ENCODE results near the gene ATXN2L.

Gene ATXN2L

GRCh38 chr16:28843766-28844165, 21.0 kb downstream of the ATXN2L start:
- no peak for ATAC-seq (replicated peaks; ENCODE audit: extremely low read depth, poor library complexity, severe bottlenecking)
- DNase-seq (ENCODE audit: low spot score in 2 of 2) = no peak
- Mint-ChIP-seq H3K27ac (ENCODE audit: low read depth) (peak overlapping the region; percentile 93), H3K36me3 (ENCODE audit: insufficient read depth) (peaks cover 29% of the 10 kb centered on the region), H3K27me3 (no peaks in the 10 kb centered on the region), H3K4me3 (peak overlapping the region; percentile 23), H3K9me3 (no peaks in the 10 kb centered on the region), H3K4me1 (peaks cover 33% of the 10 kb centered on the region)

GRCh38 chr16:28844226-28844885, 21.6 kb downstream of the ATXN2L start:
- H3K27ac Mint-ChIP-seq (ENCODE audit: low read depth) = peak overlapping the region; percentile 93
- no peak for ATAC-seq (replicated peaks; ENCODE audit: extremely low read depth, poor library complexity, severe bottlenecking)

GRCh38 chr16:28845293-28845692, 22.5 kb downstream of the ATXN2L start:
- H3K36me3 Mint-ChIP-seq (ENCODE audit: insufficient read depth) = peaks cover 28% of the 10 kb centered on the region
- H3K4me1 Mint-ChIP-seq = peaks cover 33% of the 10 kb centered on the region
- no peaks in the 10 kb centered on the region for H3K9me3 Mint-ChIP-seq
- H3K27me3 Mint-ChIP-seq = no peaks in the 10 kb centered on the region
- DNase-seq (ENCODE audit: low spot score in 2 of 2) (no peak), ATAC-seq (replicated peaks; ENCODE audit: extremely low read depth, poor library complexity, severe bottlenecking) (no peak)
- peak overlapping the region; percentile 93 for H3K27ac Mint-ChIP-seq (ENCODE audit: low read depth)
- H3K4me3 Mint-ChIP-seq = peak overlapping the region; percentile 88

More at GRCh38 chr16:28844226-28844885, 21.6 kb downstream of the ATXN2L start:
- Mint-ChIP-seq H3K4me3 (peak overlapping the region; percentile 88), H3K4me1 (peaks cover 33% of the 10 kb centered on the region), H3K36me3 (ENCODE audit: insufficient read depth) (peaks cover 29% of the 10 kb centered on the region), H3K9me3 (no peaks in the 10 kb centered on the region), H3K27me3 (no peaks in the 10 kb centered on the region)
- no peak for DNase-seq (ENCODE audit: low spot score in 2 of 2)

- Mint-ChIP-seq H3K36me3 (ENCODE audit: insufficient read depth) (peaks cover 28% of the 10 kb centered on the region), H3K4me1 (peaks cover 33% of the 10 kb centered on the region), H3K9me3 (no peaks in the 10 kb centered on the region), H3K27ac (ENCODE audit: low read depth) (peak overlapping the region; percentile 93), H3K4me3 (peak overlapping the region; percentile 88), H3K27me3 (no peaks in the 10 kb centered on the region)
- no peak for DNase-seq (ENCODE audit: low spot score in 2 of 2)
- ATAC-seq (replicated peaks; ENCODE audit: extremely low read depth, poor library complexity, severe bottlenecking) = no peak
Measured at GRCh38 chr16:28845761-28846079, 22.9 kb downstream of the ATXN2L start.

GRCh38 chr16:28846080-28846932, 23.5 kb downstream of the ATXN2L start, which contains the start of gene TUFM:
TUFM (minus strand) TSS chr16:28846348; CDS start chr16:28846269, 79 bp downstream.
- no peaks in the 10 kb centered on the region for H3K9me3 Mint-ChIP-seq
- no peaks in the 10 kb centered on the region for H3K27me3 Mint-ChIP-seq
- ATAC-seq (replicated peaks; ENCODE audit: extremely low read depth, poor library complexity, severe bottlenecking) (peak; percentile 98), DNase-seq (ENCODE audit: low spot score in 2 of 2) (peak; percentile 90 to 98)
- H3K4me3 Mint-ChIP-seq = peak within 1 kb of the TSS; percentile 88
- H3K4me1 Mint-ChIP-seq = peaks cover 33% of the 10 kb centered on the region
- peaks cover 27% of the 10 kb centered on the region for H3K36me3 Mint-ChIP-seq (ENCODE audit: insufficient read depth)
- H3K27ac Mint-ChIP-seq (ENCODE audit: low read depth) = peak within 1 kb of the TSS; percentile 93

- ATAC-seq (replicated peaks; ENCODE audit: extremely low read depth, poor library complexity, severe bottlenecking) (peak; percentile 6), DNase-seq (ENCODE audit: low spot score in 2 of 2) (no peak)
- Mint-ChIP-seq H3K4me1 (peaks cover 33% of the 10 kb centered on the region), H3K9me3 (no peaks in the 10 kb centered on the region), H3K36me3 (ENCODE audit: insufficient read depth) (peaks cover 25% of the 10 kb centered on the region), H3K27ac (ENCODE audit: low read depth) (peak overlapping the region; percentile 93), H3K27me3 (no peaks in the 10 kb centered on the region), H3K4me3 (peak overlapping the region; percentile 88)
Measured at GRCh38 chr16:28846933-28847273, 24.1 kb downstream of the ATXN2L start.

GRCh38 chr16:28858421-28858820, 35.6 kb downstream of the ATXN2L start:
- Mint-ChIP-seq H3K9me3 (no peaks in the 10 kb centered on the region), H3K4me3 (no peak overlapping the region), H3K4me1 (peaks cover 6% of the 10 kb centered on the region), H3K27ac (ENCODE audit: low read depth) (no peak overlapping the region), H3K27me3 (no peaks in the 10 kb centered on the region), H3K36me3 (ENCODE audit: insufficient read depth) (peaks cover 8% of the 10 kb centered on the region)
- ATAC-seq (replicated peaks; ENCODE audit: extremely low read depth, poor library complexity, severe bottlenecking) = no peak
- DNase-seq (ENCODE audit: low spot score in 2 of 2) = no peak

- peaks cover 13% of the 10 kb centered on the region for H3K36me3 Mint-ChIP-seq (ENCODE audit: insufficient read depth)
- H3K4me3 Mint-ChIP-seq = no peak overlapping the region
- no peaks in the 10 kb centered on the region for H3K27me3 Mint-ChIP-seq
- H3K9me3 Mint-ChIP-seq = no peaks in the 10 kb centered on the region
- H3K4me1 Mint-ChIP-seq = peaks cover 15% of the 10 kb centered on the region
- no peak overlapping the region for H3K27ac Mint-ChIP-seq (ENCODE audit: low read depth)
- DNase-seq (ENCODE audit: low spot score in 2 of 2) = no peak
- ATAC-seq (replicated peaks; ENCODE audit: extremely low read depth, poor library complexity, severe bottlenecking) = no peak
Measured at GRCh38 chr16:28859326-28859725, 36.5 kb downstream of the ATXN2L start.

GRCh38 chr16:28863929-28864793, 41.4 kb downstream of the ATXN2L start:
- Mint-ChIP-seq H3K9me3 (no peaks in the 10 kb centered on the region), H3K27me3 (no peaks in the 10 kb centered on the region), H3K27ac (ENCODE audit: low read depth) (peak overlapping the region; percentile 95), H3K4me3 (peak overlapping the region; percentile 93), H3K36me3 (ENCODE audit: insufficient read depth) (peaks cover 27% of the 10 kb centered on the region), H3K4me1 (peaks cover 34% of the 10 kb centered on the region)
- no peak for ATAC-seq (replicated peaks; ENCODE audit: extremely low read depth, poor library complexity, severe bottlenecking)
- peak in 1 of 2 donors; percentile 25 for DNase-seq (ENCODE audit: low spot score in 2 of 2)

GRCh38 chr16:28865001-28865688, 42.3 kb downstream of the ATXN2L start:
- ATAC-seq (replicated peaks; ENCODE audit: extremely low read depth, poor library complexity, severe bottlenecking) (no peak), DNase-seq (ENCODE audit: low spot score in 2 of 2) (no peak)
- H3K4me3 Mint-ChIP-seq = peak overlapping the region; percentile 93
- no peaks in the 10 kb centered on the region for H3K27me3 Mint-ChIP-seq
- H3K27ac Mint-ChIP-seq (ENCODE audit: low read depth) = peak overlapping the region; percentile 95
- no peaks in the 10 kb centered on the region for H3K9me3 Mint-ChIP-seq
- peaks cover 36% of the 10 kb centered on the region for H3K4me1 Mint-ChIP-seq
- H3K36me3 Mint-ChIP-seq (ENCODE audit: insufficient read depth) = peaks cover 37% of the 10 kb centered on the region

GRCh38 chr16:28865722-28866453, 43.1 kb downstream of the ATXN2L start:
- Mint-ChIP-seq H3K27ac (ENCODE audit: low read depth) (peak overlapping the region; percentile 95), H3K36me3 (ENCODE audit: insufficient read depth) (peaks cover 42% of the 10 kb centered on the region), H3K27me3 (no peaks in the 10 kb centered on the region), H3K4me3 (no peak overlapping the region), H3K4me1 (peaks cover 39% of the 10 kb centered on the region), H3K9me3 (no peaks in the 10 kb centered on the region)
- ATAC-seq (replicated peaks; ENCODE audit: extremely low read depth, poor library complexity, severe bottlenecking) (no peak), DNase-seq (ENCODE audit: low spot score in 2 of 2) (no peak)
